Measurements from ENCODE around the gene G6PC3.
"Not testable (repeated sequence)": the region's sequence is repeated elsewhere in the genome, so short reads cannot be mapped to it uniquely, and the experiment has no call there.

Gene G6PC3

DNA sequence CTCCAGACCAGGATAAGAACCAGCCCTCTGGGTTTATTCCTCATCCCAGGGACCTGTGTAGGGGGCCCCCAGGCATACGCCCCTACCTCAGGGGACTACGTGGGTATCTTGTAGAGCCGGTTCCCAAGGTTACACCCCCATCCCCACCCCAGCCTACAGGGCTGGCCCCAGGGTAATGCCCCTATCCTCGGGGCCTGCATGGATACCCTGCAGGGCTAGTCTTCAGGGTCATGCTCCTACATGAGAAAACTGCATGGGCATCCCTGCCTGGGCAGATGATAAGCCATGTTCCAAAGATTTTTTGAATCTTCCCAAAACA is 38.7 kb downstream of the G6PC3 start:
- DNase-seq, result no peak

DNA sequence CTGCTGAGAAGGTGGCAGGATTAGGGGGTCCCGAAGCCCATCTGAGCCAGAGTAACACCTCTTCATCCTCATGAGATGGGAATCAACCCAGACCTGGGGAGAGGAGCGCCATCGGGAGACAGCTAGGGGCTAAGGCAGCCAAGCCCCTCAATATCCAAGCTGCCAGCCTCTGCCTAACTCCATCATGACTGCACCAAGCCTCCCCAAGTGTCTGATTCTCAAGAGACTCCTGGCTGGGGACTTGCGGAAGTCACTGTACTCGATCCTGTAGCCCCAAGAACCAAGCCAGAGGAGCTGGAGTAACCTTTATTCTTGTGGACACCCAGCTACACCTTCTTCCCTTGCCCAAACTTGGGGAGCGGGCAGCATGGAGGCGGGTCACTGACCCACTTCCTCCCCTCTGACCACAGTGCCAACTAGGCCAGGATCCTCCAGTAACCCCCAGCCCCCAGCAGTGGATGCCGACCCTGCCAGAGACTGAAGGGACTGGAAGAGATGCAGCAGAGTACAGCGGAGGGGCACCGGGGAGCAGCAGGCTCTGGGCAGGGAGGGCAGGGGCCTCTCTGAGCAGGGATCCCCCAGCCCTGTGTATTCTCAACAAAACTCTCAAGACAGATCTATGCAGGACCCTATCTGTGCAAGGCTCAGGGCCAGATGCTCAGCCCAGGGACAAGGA is 39.6 kb downstream of the G6PC3 start:
- no peak for DNase-seq

DNA sequence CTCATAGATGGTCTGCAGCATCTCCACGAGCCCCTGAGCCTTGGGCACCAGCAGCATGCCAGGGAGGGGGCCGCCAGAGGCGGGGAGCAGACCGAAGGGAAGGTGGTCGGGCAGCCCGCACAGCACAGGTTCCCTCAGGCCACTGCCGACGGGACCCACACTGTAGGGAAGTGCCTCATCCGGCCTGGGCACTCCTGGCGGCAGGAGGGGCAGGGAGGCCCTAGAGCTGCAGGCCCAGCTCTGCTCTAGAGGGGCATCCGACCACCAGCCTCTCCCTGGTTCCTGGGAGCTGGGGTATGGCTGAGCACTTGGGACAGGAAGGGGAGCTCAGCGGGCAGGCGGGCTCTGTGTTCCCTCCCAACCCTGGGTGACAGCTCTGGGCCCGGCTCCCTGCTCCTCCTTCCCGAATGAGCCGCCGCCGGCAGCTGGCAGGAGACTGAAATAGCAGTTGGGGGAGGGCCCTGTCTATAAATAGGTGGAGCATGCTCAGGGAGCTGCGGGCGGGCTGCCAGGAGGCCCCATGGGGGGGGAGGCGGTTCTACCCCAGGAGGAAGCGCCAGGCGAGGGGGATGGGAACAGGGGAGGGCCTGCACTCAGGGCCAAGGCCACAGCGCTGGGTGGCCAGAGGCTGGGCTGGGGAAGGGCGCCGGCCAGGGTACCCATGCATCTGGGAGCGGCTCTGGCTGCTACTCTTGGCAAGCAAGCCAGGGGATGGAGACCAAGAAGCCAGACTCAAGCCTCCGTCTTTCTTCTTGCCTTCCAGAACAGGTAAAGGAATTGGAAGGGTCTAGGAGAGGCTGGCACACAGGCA is 40.5 kb downstream of the G6PC3 start:
- DNase-seq, result no peak

DNA sequence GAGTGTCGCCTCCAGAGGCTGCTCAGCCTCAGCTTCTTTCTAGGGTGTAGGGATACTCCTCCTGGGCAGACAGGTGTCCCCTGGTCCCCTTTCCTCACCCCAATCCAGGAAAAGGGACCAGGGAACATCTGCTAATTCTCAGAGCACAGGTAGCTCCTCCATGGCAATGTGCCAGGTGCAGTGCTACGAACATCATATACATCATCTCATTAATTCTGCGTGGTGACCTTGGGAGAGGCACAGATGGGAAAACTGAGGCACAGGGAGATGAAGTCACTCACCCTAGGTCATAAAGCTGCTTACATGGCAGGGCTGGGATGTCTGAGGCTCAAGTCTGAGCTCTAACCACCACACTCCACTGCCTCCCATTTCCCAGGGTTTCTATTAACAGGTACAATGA is 41.2 kb downstream of the G6PC3 start:
- DNase-seq, result no peak

DNA sequence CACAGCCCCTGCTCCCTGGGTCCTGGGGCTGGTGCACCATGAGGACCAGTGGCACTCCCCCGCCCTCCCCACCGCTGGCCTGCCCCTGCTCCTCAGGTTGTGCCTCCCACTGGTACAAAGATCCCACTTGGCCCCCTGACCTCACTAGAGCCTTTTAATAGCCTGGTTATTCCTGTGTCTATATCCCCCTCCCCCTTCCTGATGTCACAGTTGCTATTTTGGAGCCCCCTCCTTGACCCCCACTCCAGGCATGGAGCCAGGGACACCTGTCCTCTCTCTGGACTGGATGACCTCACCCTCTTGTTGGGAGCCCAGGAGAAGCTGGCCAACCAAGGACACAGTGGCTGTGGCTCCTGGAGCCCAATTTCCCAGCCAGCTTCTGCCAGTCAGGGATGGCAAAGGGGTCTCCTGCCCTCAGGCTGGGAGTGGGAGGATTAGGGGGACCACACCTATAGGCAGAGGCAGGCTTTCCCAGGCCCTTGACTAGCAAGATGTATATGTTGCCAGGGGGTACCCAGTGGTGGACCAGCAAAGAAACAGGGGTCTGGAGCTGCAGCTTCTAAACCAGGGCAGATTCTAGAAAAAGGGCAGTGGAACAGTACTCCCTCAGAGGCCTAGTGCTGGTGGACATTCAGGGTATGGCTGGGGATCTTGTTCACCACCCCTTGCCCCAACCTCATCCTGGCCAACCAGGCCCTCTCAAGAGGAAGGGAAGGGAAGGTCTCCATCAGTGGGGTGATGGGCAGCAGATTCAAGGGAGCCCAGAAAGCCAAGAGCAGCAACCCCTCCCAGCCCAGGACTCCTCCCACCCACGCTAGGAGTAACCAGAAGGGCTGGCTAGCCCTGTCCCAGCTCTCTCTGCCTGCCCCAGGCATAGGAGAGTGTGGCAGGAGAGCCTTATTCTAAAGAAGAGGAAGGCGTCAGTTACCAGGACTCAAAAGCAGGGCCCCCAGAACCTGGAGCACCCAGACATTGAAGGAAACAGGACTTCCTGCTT is 42.0 kb downstream of the G6PC3 start:
- no peak for DNase-seq

DNA sequence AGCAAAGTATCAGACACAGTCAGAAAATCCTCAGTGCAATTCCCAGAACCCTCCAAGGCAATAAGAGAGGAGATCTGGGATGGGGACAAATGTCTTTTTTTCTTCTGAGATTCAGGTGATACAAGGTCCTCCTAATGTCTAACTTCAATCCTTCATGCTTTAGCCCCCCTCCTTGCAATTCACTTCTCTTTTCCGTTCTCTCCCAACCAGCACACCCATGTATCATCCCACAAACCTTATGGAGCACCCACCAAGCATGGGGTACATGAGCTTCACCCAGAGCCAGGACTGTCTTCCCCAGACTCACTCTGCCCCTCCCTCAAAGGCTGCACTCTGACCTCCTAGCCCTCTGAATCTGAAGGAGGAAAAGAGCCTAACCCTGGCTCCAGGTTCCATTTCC is 42.8 kb downstream of the G6PC3 start:
- DNase-seq, result no peak

DNA sequence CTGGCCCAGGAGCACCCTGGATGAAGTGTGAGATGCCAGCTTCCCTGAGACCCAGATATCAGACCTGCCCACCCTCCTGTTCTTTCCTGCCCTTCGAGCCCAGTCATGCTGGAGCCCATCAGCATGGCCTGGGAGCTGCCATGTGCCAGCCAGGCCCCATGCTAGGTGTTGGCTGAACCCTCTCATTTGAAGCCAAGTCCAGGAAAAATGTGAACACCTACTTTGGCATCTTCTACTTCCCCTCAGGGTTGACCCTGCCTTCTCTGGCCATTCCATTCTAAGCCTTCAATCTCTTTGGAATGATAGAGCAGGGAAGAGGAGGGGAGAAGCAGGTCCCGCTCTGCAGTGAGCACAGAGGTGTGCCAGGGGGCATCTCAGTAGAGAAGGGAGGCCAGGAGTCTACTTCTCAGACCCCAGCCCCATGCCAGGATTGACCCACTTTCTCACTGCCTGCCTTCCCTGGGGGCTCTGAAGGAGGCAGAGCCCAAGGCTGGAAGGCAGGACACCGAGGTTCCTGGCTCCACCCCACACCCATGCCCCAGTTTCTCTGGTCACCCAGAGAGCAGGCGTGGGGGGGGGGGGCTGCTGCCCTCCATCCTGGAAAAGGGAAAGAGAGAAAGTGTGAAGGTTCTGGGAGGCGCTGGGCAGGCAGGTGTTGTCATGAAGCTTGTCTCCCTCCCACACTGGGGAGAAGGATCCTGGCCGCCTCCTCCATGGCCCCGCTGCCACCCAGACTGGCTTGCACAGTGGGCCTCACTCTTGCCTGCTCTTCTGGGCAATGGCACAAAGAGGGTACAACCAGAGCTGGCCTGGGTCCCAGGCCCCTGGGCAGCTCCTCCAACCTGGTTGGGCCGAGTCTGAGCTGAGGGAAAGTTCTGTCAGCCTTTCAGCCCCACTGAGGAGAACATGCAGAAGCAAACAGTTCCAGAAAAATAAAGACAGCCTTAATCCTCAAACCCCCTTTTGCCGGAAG is 43.6 kb downstream of the G6PC3 start:
- no peak for DNase-seq

DNA sequence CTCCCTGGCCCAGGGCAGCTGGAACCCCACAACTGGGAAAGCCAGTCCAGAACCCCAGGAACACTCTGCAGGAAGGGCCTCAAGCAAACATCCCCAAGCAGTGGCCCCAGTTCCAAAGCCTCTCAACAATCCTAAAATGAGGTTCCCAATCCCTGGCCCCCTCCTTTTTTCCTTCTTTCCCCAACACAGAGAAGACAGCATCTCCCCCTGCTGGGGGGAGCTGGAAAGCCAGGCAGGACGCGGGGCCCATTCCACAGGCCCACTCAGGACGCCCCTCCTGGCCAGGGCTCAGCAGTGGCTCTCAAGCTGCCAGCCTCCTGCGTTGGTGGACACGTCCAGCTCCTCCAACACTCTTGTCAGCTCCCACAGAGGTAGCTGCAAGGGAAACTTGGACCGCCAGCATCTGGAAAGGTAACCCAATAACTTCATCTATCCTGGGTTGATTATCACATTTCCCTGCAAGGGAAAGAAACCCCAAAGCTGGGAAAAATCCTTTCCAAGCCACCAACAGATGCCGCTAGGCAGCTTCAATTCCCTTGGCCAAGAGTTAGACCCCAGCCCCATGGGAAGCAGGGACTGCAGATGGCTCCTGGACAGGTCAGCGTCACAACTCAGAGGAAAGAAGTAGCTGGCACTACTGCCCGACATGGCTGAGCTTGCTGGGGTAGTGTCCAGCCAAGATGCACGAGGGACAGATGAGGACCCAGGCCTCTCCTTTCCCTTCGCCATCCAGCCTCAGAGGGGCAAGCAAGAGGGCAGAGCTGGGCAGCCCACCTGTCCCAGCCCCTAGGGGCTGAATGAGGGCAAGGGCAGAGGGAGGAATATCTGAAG is 45.3 kb downstream of the G6PC3 start:
- DNase-seq, result no peak

DNA sequence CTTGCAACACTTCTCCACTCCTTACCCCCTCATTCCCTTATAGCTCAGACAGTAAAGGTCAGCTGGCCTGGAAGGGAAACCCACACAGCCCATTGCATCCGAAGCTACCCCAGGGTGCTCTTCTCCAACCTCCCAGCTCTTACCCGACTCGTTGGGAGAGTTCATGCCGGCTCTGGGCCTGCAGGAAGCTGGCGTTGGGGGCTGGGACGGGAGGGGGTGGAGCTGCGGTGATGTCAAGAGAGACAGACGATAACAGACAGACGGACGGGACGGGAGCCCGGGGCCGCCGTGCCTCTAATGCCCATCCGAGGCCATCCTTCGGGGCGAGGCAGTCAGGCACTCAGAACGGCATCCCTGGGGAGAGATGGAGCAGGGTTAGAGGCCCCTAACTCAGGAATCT is 46.8 kb downstream of the G6PC3 start:
- no peak for DNase-seq

DNA sequence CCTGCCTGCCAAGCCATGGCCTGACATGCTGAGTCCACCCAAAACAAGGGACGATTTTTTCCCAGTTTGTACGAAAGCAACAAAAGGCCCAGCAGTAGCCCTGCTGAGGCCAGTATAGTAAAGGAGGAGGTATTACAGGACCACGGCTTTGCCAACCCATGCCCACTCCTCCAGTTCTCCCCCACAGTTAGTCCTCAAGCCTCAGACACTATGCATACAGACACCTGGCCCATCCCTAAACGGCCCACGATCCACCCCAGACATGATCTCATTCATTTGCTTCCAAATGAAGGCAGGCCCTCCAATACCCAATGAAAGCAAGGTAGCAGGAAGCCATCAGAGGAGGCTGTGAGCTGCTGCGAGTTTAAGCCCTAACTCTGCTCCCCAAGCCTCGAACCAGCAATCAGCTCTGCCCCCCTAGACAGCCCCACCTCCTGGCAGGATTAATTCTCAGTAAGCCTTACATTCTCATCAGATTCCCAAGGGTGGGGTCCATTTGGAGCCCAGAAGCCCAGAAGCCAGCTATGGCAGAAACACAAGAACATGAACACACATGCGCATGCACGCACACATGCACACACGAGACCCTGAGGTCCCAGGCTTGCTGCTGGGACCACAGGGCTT is 48.0 kb downstream of the G6PC3 start:
- DNase-seq, result no peak

DNA sequence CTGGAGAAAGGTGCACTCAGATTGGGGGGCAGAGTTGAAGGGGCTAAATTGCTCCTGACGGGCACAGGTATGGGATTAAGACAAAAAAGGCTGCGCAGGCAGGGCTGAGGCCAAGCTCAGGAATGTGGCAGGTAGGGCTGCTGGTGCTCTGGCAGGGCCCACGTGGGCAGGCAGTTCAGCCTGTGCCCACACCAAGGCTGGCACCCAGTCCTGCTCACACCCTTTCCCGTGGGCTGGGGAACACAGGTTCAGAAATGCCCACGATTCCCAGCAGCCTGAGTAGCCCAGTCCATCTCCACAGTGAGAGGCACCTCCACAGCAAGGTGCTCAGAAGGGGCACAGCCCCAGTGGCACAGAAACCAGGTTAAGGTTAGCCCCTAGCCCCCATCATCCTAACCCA is 48.5 kb downstream of the G6PC3 start:
- DNase-seq, result no peak

DNA sequence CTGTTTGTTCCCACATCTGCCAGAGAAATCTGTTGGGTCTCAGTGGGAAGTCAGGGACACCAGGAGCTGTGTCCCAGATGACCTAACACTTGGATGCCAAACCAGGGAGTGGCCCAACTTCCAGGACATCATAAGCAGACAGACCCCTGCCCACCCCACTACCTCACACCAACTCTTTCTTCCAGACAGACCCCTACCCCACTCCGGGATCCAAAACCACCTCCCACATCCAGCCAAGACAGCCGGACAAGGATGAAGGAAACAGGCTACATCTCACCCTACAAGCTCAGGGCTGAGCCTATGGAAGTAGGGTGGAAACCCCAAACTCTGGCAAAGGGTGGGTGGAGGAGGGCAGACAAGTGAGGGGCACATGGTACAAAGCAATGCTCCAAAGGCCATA is 49.3 kb downstream of the G6PC3 start:
- no peak for DNase-seq

DNA sequence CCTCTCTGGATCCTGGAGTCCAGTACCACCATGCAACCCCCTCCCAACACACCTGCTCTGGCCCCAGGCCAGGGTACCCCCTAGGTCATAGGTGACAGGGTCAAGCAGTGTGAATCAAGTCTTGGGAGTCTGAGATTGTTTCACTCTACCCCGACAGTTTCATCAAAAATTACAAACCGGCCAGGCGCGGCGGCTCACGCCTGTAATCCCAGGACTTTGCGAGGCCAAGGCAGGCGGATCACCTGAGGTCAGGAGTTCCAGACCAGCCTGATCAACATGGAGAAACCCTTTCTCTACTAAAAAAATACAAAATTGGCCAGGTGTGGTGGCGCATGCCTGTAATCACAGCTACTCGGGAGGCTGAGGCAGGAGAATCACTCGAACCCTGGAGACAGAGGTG is 49.7 kb downstream of the G6PC3 start:
- not testable (repeated sequence) for DNase-seq

DNA sequence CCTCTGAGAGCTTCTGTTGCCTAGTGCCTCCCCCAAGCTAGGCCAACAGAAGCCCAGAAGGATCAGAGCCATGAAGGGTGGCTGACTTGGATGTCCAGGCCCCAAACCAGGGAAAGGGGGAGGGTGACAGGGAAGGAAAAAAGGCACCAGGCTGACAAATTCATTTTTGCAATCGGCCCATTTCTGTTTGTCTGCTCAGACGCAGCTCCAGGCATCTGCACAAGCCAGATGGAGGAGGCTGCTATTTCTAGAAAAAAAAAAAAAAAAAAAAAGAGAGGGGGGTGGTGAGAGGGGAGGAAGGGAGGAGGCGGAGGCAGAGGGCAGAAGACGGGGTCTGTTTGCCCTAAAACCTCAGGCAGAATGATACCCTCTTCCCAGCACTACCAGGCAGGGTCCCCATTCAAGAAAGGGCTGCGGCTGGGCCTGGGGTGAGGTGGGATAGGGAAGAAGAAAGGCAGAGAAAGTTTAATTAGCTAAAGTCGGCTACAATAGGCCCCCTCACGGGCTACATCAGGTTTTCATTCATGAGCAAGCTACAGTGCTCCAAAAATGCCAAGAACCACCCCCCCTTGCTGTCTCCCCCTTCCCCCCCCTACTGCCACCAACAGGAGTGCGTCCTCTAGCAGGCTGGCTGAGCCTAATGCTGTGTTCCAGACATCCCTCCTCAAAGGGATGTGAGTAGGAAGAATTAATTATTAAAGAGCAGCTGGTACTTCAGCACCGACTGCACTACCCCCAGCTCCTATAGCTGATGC is 50.5 kb downstream of the G6PC3 start:
- DNase-seq, result no peak

DNA sequence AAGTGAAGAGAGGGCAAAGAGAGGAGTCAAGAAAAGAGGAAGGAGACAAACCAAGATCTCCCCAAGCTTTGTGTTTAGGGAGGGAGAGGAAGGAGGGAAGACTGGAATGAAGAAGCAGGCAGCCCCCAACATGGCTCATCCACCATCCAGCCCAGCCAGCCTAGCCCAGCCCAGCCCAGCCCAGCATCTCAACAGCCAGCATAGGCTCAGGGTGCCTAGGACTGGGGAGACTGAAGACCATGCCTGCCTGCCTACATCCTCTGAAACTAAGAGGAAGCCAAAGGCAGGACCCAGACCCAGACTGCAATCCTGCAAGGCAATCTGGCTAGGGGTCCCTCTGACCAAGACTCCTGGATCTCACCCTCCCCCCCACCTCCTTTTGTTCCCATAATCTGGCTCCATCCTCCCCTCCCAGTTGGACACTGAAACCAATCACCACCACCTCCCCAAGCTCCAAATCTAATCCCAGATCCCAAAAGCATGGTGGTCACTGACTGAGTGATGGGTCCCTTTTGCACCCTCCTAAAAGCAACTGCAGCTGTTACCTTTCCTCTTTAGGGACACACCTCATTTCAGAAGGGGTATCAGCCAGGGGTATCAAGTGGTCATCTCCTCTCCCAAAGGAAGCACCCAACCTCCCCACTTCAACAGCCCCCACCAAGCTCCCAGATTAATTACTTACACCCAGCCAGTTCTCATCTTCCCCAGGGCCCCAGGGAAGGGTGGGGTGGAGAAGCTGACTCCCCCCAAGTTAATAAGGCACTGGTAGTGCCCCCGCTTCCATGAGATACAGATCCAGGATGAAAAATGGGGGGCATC is 51.7 kb downstream of the G6PC3 start:
- no peak for DNase-seq

DNA sequence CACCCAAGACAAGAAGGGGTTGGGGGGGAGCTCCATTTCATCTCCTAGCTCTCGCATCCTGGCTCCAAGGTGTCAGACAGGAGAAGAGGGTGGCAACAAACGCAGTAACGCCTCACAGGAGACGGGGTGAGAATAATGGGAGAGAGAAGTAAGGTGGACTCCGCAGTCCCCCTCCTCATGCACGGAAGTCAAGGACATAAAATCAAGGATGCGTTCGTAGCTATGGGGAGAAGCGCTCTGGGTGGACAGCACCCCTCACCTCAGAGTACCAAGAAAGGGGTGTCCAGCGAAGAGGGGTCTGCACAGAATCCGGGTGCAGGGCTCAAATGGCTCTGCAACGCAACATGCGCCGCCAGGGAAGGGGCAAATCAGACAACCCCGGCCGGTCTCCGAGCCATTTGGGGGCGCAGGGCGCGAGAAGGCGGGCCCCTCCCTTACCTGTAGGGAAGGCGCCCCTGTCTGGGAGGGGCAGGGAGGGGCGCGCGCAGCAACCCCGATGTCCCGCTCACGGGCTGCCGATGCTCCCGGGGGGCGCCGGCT is 52.4 kb downstream of the G6PC3 start:
- no peak for DNase-seq

DNA sequence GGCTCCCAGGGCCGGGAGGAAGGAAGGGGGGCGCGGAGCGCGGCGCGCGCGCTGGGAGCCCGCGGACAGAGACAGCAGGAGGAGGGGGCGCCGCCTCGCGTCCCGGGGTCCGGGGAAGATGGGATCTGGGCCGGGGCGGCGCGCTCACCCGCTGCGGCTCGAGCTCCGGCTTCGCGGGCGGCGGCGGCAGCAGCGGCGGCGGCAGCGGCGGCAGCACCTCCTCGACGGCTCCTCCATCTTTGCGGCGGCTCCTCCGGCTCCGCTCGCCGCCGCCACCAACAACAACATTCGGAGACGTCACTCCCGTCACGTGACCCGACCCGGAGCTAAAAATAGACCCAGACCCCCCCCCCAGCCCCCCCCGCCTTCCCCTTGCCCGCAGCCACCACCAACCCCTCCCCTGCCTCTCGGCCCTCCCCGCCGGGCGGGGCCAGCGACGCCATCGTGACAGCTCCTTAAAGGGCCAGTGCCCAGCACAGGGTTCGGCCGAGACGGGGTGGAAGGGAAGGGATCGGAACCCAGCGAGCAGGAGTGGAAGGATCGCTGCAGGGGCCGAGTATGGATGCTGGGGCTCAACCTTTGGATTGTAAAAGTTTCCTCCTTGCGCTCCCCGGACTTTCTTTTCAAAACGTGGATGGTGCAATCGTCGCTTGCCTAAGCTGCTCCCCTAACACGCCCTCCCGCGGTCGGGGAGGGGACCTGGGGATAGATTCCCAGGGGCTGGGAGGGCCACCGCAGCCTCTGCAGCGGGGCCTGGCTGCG is 53.0 kb downstream of the G6PC3 start, which contains the start of gene HDAC5:
TSS of gene HDAC5 (minus strand) at position 286 of the 762 bp plus-strand sequence. CDS start 6,126 bp downstream, outside the sequence.
- DNase-seq, result peak; percentile 93

DNA sequence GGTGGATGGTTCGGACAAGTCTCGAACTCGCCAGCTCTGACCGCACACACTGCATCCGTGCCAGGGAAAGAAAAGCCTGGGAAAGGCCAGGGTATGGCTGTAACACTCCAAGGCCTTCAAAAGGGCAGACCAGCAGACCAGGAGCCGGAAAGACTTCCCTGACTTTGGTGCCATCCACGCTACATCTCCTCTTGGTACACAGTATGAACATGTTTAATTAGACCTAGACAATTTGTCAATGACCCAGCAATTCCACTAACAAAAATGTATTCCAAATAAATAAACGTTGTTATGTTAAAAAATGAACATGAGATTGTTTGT is 53.5 kb downstream of the G6PC3 start:
- no peak for DNase-seq

Data from T-helper 9 cell (primary cell).